Endothelial cell (in vitro differentiated cells): Measurements from ENCODE around the gene ZNF777. TPM values are rescaled to one million over a fixed set of nuclear protein-coding genes. Genes with fewer than 3 reads are reported as not detected.
A peak's percentile ranks its signal among the peaks of the same experiment; 100 is the strongest.

Source experiments
- DNase-seq: peaks from one replicate; pipeline ENCODE4 v3.0.0; 2021; ENCODE audit warnings: low spot score
- H3K27ac Mint-ChIP-seq: one replicate; pipeline ENCODE4 v1.8.0; 2021; ENCODE audit warnings: mixed read lengths, inconsistent platforms; ENCODE audit not compliant: unreplicated experiment
- H3K27me3 Mint-ChIP-seq: one replicate; pipeline ENCODE4 v1.8.0; 2021; ENCODE audit warnings: mild to moderate bottlenecking, moderate library complexity, mixed read lengths, inconsistent platforms; ENCODE audit not compliant: unreplicated experiment
- H3K36me3 Mint-ChIP-seq: one replicate; pipeline ENCODE4 v1.8.0; 2021; ENCODE audit warnings: mild to moderate bottlenecking, low read depth, mixed read lengths, inconsistent platforms; ENCODE audit not compliant: unreplicated experiment
- H3K4me1 Mint-ChIP-seq: one replicate; pipeline ENCODE4 v1.8.0; 2021; ENCODE audit warnings: mild to moderate bottlenecking, mixed read lengths, inconsistent platforms; ENCODE audit not compliant: unreplicated experiment
- H3K4me3 Mint-ChIP-seq: one replicate; pipeline ENCODE4 v1.8.0; 2021; ENCODE audit warnings: mild to moderate bottlenecking, mixed read lengths, inconsistent platforms; ENCODE audit not compliant: unreplicated experiment
- H3K9me3 Mint-ChIP-seq: one replicate; pipeline ENCODE4 v1.8.0; 2021; ENCODE audit warnings: mixed read lengths, inconsistent platforms; ENCODE audit not compliant: unreplicated experiment
- total RNA-seq: library from RNA; stranded (reverse); fragmentation: NEBNext Ultra II Directional; extraction: Animal tissue kit (Norgen Biotek cat#: 25700); gene quantifications from one replicate; pipeline ENCODE4 v1.2.1, GENCODE V29; 2021; ENCODE audit not compliant: unreplicated experiment
- TF ChIP-seq, protein P1 (sequence below): fragments of 200-600 bp; sonication (generic); IDR thresholded peaks from one replicate; pipeline ENCODE4 v1.5.0; 2021; ENCODE audit warnings: antibody characterized with exemption; ENCODE audit not compliant: unreplicated experiment

The ZNF777 gene
- total RNA-seq, 1 donor from 2014 or later = 13.9 TPM

DNA sequence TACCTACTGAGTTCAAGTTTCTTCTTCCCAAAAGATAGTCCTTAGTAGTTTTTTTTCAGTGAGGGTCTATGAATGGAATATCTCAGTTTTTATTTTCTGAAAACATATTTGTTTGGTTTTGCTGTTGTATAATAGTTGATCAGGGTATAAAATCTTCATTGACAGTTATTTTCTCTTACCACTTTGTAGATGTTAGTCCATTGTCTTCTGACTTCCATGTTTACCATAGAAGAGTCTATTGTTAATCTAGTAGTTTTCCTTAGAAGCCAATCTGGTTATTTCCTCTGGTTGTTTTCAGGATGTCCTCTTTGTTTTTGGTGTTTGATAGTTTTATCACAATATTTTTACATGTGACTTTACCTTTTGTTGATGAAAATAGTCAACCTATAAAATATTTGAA, 5.5 kb upstream of the ZNF777 start:
- DNase-seq = no peak
- no peak overlapping the region for H3K27ac Mint-ChIP-seq
- H3K36me3 Mint-ChIP-seq = peaks cover 33% of the 10 kb centered on the region
- no peak overlapping the region for H3K4me3 Mint-ChIP-seq
- H3K9me3 Mint-ChIP-seq = no peaks in the 10 kb centered on the region
- TF ChIP-seq, protein P1, sequence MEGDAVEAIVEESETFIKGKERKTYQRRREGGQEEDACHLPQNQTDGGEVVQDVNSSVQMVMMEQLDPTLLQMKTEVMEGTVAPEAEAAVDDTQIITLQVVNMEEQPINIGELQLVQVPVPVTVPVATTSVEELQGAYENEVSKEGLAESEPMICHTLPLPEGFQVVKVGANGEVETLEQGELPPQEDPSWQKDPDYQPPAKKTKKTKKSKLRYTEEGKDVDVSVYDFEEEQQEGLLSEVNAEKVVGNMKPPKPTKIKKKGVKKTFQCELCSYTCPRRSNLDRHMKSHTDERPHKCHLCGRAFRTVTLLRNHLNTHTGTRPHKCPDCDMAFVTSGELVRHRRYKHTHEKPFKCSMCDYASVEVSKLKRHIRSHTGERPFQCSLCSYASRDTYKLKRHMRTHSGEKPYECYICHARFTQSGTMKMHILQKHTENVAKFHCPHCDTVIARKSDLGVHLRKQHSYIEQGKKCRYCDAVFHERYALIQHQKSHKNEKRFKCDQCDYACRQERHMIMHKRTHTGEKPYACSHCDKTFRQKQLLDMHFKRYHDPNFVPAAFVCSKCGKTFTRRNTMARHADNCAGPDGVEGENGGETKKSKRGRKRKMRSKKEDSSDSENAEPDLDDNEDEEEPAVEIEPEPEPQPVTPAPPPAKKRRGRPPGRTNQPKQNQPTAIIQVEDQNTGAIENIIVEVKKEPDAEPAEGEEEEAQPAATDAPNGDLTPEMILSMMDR = no peak
- peaks cover 12% of the 10 kb centered on the region for H3K27me3 Mint-ChIP-seq
- H3K4me1 Mint-ChIP-seq = peaks cover 6% of the 10 kb centered on the region

DNA sequence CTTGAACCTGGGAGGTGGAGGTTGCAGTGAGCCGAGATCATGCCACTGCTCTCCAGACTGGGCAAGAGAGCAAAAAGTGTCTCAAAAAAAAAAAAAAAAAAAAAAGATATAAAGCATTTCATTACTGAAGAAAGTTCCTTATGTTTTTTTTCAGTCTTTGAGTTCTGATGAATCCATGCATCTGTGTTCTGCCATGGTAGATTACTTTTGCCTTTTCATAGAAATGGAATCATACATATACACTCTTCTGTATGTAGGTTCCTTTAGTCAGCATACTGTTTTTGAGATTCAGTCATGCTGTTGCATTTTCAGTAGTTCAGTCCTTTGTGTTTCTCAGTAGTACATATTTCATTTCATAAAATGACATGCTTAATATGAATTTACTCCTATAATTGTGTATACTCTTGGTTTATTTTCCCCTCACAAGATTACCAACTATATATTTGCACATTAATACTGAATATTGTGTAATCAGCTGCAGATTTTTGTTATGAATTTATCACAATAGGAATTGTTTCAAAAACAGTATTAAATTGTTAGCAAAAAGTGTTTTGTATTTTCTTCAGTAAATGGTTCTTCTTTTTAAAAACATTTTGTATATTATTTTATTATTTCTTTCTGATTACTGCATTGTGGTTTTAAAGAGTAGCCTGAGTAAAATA, 2.8 kb upstream of the ZNF777 start:
- peaks cover 14% of the 10 kb centered on the region for H3K36me3 Mint-ChIP-seq
- peaks cover 11% of the 10 kb centered on the region for H3K4me1 Mint-ChIP-seq

GRCh38 chr7:149462101-149462520, 1.2 kb upstream of the ZNF777 start:
- H3K36me3 Mint-ChIP-seq = peaks cover 13% of the 10 kb centered on the region
- H3K4me1 Mint-ChIP-seq = peaks cover 16% of the 10 kb centered on the region
- DNase-seq = no peak
- peak overlapping the region; percentile 54 for H3K4me3 Mint-ChIP-seq
- TF ChIP-seq, protein P1 = no peak
- no peaks in the 10 kb centered on the region for H3K9me3 Mint-ChIP-seq
- H3K27me3 Mint-ChIP-seq = peaks cover 10% of the 10 kb centered on the region
- no peak overlapping the region for H3K27ac Mint-ChIP-seq

More for the DNA sequence above, 2.8 kb upstream of the ZNF777 start:
- Mint-ChIP-seq H3K27me3 (peaks cover 10% of the 10 kb centered on the region), H3K9me3 (no peaks in the 10 kb centered on the region), H3K4me3 (no peak overlapping the region), H3K27ac (no peak overlapping the region)
- TF ChIP-seq, protein P1 = no peak
- DNase-seq = no peak

DNA sequence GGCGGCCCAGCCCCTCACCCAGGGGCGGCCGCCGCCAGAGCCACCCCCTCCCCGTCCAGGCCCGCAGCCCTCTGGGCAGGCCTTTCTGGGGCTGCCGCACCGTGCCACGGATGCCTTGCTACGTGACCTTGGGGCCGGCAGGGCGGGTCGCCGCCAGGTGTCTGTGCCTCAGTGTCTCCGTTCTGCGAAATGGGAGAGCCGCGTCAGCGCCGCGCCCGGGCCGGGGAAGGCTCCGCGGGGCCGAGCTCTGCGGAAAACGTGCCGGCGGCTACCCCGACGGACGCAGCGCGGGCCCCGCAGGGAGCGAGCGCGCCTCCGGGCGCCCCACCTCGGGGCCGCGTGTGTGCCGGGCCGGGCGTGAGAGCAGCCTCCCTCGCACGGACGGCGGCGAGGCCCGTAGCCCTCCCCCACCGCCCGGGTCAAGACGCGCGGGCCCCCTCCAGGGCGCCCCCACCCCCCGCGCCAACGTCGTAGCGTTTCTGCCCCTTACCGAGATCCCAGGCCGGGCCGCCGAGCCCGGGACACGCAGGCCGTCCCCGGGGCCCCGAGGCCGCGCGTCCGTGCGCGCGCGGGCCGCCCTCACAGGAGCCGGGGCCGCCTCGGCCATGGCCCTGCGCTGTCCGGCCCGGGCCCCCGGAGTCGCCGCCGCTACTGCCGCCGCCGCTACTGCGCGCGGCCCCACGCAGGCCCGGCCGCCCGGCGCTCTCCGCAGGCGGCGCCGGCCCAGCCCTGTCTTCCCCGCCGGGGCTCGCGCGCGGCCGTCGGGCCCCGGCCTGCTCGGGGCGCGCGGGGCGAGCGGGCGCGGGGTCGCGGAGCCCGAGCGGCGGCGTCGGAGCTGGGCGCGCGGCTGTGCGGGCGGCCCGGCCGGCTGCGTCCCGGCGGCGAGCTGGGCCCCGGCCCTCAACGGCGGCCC, 1.1 kb downstream of the ZNF777 start:
- H3K36me3 Mint-ChIP-seq = peaks cover 19% of the 10 kb centered on the region
- H3K27ac Mint-ChIP-seq = no peak overlapping the region
- H3K4me3 Mint-ChIP-seq = no peak overlapping the region
- DNase-seq = peak; percentile 33
- H3K27me3 Mint-ChIP-seq = peaks cover 10% of the 10 kb centered on the region
- H3K4me1 Mint-ChIP-seq = peaks cover 16% of the 10 kb centered on the region
- TF ChIP-seq, protein P1 = no peak
- no peaks in the 10 kb centered on the region for H3K9me3 Mint-ChIP-seq

DNA sequence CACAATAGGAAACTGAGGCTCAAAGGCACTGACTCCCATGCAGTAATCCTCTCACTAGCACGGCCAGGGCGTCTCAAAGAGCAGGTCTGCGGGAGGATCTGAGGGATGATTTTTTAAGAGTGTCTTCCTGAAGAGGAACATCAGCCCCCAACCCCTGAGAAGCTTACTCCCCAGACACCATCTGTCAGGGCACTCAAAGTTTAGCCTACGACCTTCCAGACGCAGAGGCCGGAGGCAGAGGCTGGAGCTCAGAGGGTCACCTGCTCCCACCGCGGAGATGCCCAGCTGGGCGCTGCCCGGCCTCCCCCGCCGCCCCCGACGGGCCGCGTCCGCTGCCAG, 1.7 kb downstream of the ZNF777 start:
- DNase-seq = no peak
- Mint-ChIP-seq H3K9me3 (no peaks in the 10 kb centered on the region), H3K27ac (no peak overlapping the region), H3K27me3 (peaks cover 9% of the 10 kb centered on the region), H3K4me1 (peaks cover 16% of the 10 kb centered on the region), H3K4me3 (peak overlapping the region; percentile 92), H3K36me3 (peaks cover 21% of the 10 kb centered on the region)
- TF ChIP-seq, protein P1 = no peak
